K562 (cell line): Measurements from ENCODE around the gene LCMT2. TPM values are rescaled to one million over a fixed set of nuclear protein-coding genes. Genes with fewer than 3 reads are reported as not detected.

Source experiments
- ARID2 ChIP-seq: fragments of 450-650 bp; IDR thresholded peaks from 2 replicates; pipeline ENCODE4 v1.6.1; 2017; ENCODE audit warnings: antibody characterized with exemption, mild to moderate bottlenecking
- DMBX1 ChIP-seq: fragments of 250-450 bp; sonication (Bioruptor Pico); IDR thresholded peaks from 2 replicates; pipeline ENCODE4 v1.8.0; 2022; ENCODE audit warnings: inconsistent platforms, mild to moderate bottlenecking, moderate library complexity, borderline replicate concordance
- DNMT1 ChIP-seq: fragments of 450-650 bp; IDR thresholded peaks from 2 replicates; pipeline ENCODE4 v1.6.1; 2016; ENCODE audit warnings: antibody characterized with exemption, mild to moderate bottlenecking
- GTF2E2 ChIP-seq: fragments of 200-800 bp; sonication (Bioruptor generic); IDR thresholded peaks from 2 replicates; pipeline ENCODE4 v1.6.1; 2016; ENCODE audit warnings: missing genetic modification characterization, missing compliant biosample characterization
- HLTF ChIP-seq: fragments of 450-650 bp; IDR thresholded peaks from 2 replicates; pipeline ENCODE4 v1.6.1; 2016
- MTF1 ChIP-seq: fragments of 250-450 bp; sonication (Bioruptor Pico); IDR thresholded peaks from 2 replicates; pipeline ENCODE4 v1.9.0; 2021; ENCODE audit warnings: moderate library complexity, mild to moderate bottlenecking, inconsistent platforms, borderline replicate concordance
- PTTG1 ChIP-seq: fragments of 450-650 bp; IDR thresholded peaks from 2 replicates; pipeline ENCODE4 v1.6.1; 2016; ENCODE audit warnings: low read depth, mild to moderate bottlenecking, missing genetic modification characterization, missing compliant biosample characterization
- TCF7 ChIP-seq: sonication (generic); IDR thresholded peaks from 2 replicates; pipeline ENCODE4 v1.6.1; 2016; ENCODE audit warnings: antibody characterized with exemption, borderline replicate concordance
- ZNF165 ChIP-seq: fragments of 250-450 bp; sonication (Bioruptor Pico); IDR thresholded peaks from 2 replicates; pipeline ENCODE4 v1.4.0; 2020; ENCODE audit warnings: borderline replicate concordance
- ZNF347 ChIP-seq: fragments of 450-650 bp; formaldehyde crosslinking; IDR thresholded peaks from 2 replicates; pipeline ENCODE4 v1.4.0; 2020; ENCODE audit warnings: low read depth, mild to moderate bottlenecking, moderate library complexity
- ZNF408 ChIP-seq: fragments of 250-450 bp; sonication (Bioruptor Pico); IDR thresholded peaks from 2 replicates; pipeline ENCODE4 v1.4.0; 2020; ENCODE audit warnings: low read depth, mild to moderate bottlenecking, moderate library complexity
- polyA plus RNA-seq, 8 experiments: library from polyadenylated mRNA; depleted of rRNA in 4 of 8; stranded (reverse) in 5 of 8; unstranded in 3 of 8; fragments of >200 nt; fragmentation: Nextera tagmentation in 2 of 8; fragmentation: Illumina TruSeq in 1 of 8; extraction: Ambion mirVana in 2 of 8; extraction: Trizol in 1 of 8; gene quantifications; 2 replicates each; pipeline versions ENCODE4 v1.2.1 to v1.2.3, GENCODE V29; 2011 to 2014; ENCODE audit warnings: inconsistent platforms in 1 of 8, missing spikeins in 1 of 8
- total RNA-seq, 7 experiments: library from RNA; depleted of rRNA in 6 of 7; stranded (reverse); fragments of >200 nt in 6 of 7; fragmentation: Illumina TruSeq in 2 of 7; extraction: Trizol in 2 of 7; gene quantifications; 2 replicates each; pipeline versions ENCODE4 v1.2.1 to v1.2.3, GENCODE V29; 2011 to 2021; ENCODE audit warnings: low replicate concordance in 1 of 7
- TF ChIP-seq, protein P1 (sequence below): sonication (generic); formaldehyde crosslinking; IDR thresholded peaks from 2 replicates; pipeline ENCODE4 v1.8.1; 2023; ENCODE audit warnings: mild to moderate bottlenecking, missing genetic modification reagents
- TF ChIP-seq, protein P2 (sequence below): fragments of 450-650 bp; IDR thresholded peaks from 2 replicates; pipeline ENCODE4 v1.6.1; 2016; ENCODE audit warnings: borderline replicate concordance
- TF ChIP-seq, protein P3 (sequence below): fragments of 200-800 bp; sonication (Bioruptor generic); IDR thresholded peaks from 2 replicates; pipeline ENCODE4 v1.6.1; 2017; ENCODE audit warnings: missing genetic modification characterization, missing compliant biosample characterization
- TF ChIP-seq, protein P4 (sequence below): IDR thresholded peaks from 3 replicates; pipeline ENCODE4 v1.6.1; 2011; ENCODE audit warnings: borderline replicate concordance, mild to moderate bottlenecking, moderate library complexity; ENCODE audit not compliant: insufficient read length; ENCODE audit errors: extremely low read depth
- TF ChIP-seq, protein P5 (sequence below): fragments of 250-450 bp; sonication (Bioruptor Pico); IDR thresholded peaks from 2 replicates; pipeline ENCODE4 v1.5.0; 2020; ENCODE audit warnings: mild to moderate bottlenecking
- TF ChIP-seq, protein P6 (sequence below): fragments of 250-450 bp; sonication (Bioruptor Pico); IDR thresholded peaks from 2 replicates; pipeline ENCODE4 v1.8.0; 2021; ENCODE audit warnings: moderate library complexity, mild to moderate bottlenecking, inconsistent platforms

LCMT2 gene
- total and polyA plus RNA-seq, 9 of the 15 experiments (the other 6 are each of a cell fraction or from before 2014, with no cell fraction given) = 2.5 to 22.3 (median 15.2) TPM

DNA sequence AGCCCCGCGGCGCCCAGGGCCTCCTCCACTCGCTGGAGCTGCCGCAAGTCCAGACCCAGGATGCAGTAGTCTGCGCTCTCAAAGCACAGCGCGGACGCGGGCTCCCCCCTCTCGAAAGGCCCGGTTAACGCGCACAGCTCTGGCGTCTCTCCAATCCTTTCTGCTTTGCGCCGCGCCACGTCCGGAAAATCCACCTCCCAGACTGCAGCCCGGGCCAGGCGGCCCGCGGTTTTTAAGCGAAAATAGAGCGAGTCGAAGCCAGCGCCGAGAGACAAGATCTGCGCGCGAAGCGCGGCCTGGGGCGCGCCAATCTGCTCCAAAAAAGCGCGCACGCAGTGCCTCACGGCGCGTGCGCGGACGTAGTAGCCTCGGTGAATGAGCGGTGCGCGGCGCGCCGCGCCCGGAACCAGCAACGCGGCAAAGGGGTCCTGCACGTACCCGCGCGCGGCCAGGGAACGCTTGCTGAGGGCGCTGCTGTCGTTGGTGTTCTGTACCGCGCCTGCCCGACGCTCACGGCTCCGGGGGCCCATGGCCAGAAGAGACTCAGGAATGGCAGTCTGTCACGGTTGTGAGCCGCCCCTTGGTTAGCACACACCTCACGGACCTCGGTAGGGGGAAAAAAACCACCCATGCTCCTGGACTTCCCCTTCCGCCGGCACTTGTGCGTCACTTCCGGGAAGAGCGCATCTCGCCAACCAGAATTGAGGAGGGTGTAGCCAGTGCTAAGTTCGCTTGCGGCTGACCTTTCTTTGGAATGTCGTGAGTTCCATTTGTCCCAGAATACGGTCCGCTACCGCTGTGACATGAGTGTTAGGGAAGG lies at the start of gene LCMT2 (continued):
- TF ChIP-seq MTF1 (CRISPR knock-in tag) (no peak), GTF2E2 (tag) (peak; percentile 78), ARID2 (no peak), TCF7 (no peak), PTTG1 (no peak), DMBX1 (CRISPR knock-in tag) (no peak), HLTF (0 out of 2 replicates have a peak, but pooled peaks have one; percentile 11), ZNF347 (no peak), ZNF165 (no peak), ZNF408 (CRISPR knock-in tag) (no peak), DNMT1 (no peak)
- TF ChIP-seq, protein P1, sequence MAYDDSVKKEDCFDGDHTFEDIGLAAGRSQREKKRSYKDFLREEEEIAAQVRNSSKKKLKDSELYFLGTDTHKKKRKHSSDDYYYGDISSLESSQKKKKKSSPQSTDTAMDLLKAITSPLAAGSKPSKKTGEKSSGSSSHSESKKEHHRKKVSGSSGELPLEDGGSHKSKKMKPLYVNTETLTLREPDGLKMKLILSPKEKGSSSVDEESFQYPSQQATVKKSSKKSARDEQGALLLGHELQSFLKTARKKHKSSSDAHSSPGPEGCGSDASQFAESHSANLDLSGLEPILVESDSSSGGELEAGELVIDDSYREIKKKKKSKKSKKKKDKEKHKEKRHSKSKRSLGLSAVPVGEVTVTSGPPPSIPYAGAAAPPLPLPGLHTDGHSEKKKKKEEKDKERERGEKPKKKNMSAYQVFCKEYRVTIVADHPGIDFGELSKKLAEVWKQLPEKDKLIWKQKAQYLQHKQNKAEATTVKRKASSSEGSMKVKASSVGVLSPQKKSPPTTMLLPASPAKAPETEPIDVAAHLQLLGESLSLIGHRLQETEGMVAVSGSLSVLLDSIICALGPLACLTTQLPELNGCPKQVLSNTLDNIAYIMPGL = 0 out of 2 replicates have a peak, but pooled peaks have one; percentile 21
- TF ChIP-seq, protein P2, sequence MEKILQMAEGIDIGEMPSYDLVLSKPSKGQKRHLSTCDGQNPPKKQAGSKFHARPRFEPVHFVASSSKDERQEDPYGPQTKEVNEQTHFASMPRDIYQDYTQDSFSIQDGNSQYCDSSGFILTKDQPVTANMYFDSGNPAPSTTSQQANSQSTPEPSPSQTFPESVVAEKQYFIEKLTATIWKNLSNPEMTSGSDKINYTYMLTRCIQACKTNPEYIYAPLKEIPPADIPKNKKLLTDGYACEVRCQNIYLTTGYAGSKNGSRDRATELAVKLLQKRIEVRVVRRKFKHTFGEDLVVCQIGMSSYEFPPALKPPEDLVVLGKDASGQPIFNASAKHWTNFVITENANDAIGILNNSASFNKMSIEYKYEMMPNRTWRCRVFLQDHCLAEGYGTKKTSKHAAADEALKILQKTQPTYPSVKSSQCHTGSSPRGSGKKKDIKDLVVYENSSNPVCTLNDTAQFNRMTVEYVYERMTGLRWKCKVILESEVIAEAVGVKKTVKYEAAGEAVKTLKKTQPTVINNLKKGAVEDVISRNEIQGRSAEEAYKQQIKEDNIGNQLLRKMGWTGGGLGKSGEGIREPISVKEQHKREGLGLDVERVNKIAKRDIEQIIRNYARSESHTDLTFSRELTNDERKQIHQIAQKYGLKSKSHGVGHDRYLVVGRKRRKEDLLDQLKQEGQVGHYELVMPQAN = peak; percentile 87; the same call in 1 of the 2 replicates
- TF ChIP-seq, protein P3, sequence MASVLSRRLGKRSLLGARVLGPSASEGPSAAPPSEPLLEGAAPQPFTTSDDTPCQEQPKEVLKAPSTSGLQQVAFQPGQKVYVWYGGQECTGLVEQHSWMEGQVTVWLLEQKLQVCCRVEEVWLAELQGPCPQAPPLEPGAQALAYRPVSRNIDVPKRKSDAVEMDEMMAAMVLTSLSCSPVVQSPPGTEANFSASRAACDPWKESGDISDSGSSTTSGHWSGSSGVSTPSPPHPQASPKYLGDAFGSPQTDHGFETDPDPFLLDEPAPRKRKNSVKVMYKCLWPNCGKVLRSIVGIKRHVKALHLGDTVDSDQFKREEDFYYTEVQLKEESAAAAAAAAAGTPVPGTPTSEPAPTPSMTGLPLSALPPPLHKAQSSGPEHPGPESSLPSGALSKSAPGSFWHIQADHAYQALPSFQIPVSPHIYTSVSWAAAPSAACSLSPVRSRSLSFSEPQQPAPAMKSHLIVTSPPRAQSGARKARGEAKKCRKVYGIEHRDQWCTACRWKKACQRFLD (CRISPR knock-in tag) = peak; percentile 79; the same call in 1 of the 2 replicates
- TF ChIP-seq, protein P4, sequence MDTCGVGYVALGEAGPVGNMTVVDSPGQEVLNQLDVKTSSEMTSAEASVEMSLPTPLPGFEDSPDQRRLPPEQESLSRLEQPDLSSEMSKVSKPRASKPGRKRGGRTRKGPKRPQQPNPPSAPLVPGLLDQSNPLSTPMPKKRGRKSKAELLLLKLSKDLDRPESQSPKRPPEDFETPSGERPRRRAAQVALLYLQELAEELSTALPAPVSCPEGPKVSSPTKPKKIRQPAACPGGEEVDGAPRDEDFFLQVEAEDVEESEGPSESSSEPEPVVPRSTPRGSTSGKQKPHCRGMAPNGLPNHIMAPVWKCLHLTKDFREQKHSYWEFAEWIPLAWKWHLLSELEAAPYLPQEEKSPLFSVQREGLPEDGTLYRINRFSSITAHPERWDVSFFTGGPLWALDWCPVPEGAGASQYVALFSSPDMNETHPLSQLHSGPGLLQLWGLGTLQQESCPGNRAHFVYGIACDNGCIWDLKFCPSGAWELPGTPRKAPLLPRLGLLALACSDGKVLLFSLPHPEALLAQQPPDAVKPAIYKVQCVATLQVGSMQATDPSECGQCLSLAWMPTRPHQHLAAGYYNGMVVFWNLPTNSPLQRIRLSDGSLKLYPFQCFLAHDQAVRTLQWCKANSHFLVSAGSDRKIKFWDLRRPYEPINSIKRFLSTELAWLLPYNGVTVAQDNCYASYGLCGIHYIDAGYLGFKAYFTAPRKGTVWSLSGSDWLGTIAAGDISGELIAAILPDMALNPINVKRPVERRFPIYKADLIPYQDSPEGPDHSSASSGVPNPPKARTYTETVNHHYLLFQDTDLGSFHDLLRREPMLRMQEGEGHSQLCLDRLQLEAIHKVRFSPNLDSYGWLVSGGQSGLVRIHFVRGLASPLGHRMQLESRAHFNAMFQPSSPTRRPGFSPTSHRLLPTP = no peak
- TF ChIP-seq, protein P5, sequence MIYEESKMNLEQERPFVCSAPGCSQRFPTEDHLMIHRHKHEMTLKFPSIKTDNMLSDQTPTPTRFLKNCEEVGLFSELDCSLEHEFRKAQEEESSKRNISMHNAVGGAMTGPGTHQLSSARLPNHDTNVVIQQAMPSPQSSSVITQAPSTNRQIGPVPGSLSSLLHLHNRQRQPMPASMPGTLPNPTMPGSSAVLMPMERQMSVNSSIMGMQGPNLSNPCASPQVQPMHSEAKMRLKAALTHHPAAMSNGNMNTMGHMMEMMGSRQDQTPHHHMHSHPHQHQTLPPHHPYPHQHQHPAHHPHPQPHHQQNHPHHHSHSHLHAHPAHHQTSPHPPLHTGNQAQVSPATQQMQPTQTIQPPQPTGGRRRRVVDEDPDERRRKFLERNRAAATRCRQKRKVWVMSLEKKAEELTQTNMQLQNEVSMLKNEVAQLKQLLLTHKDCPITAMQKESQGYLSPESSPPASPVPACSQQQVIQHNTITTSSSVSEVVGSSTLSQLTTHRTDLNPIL (CRISPR knock-in tag) = no peak
- TF ChIP-seq, protein P6, sequence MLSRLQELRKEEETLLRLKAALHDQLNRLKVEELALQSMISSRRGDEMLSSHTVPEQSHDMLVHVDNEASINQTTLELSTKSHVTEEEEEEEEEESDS (CRISPR knock-in tag) = no peak
